Suppressor macrophage treated with lipopolysaccharide for 4 hours (primary cell): ENCODE results near the gene MC1R.

Source experiments
- DNase-seq: peaks from one replicate; pipeline ENCODE4 v3.0.0-alpha.2; 2020

Gene MC1R

GRCh38 chr16:89936034-89936433 lies 17.4 kb downstream of the MC1R start:
- DNase-seq, result no peak

- no peak for DNase-seq
Measured at GRCh38 chr16:89936508-89936907, 17.8 kb downstream of the MC1R start.

GRCh38 chr16:89936981-89937380 lies 18.3 kb downstream of the MC1R start:
- no peak for DNase-seq

GRCh38 chr16:89938175-89938885 lies 19.7 kb downstream of the MC1R start:
- no peak for DNase-seq

GRCh38 chr16:89944773-89945172 lies 26.1 kb downstream of the MC1R start:
- no peak for DNase-seq

GRCh38 chr16:89945654-89946053 lies 27.0 kb downstream of the MC1R start:
- DNase-seq, result no peak

GRCh38 chr16:89946515-89946914 lies 27.9 kb downstream of the MC1R start:
- no peak for DNase-seq

GRCh38 chr16:89949121-89949742 lies 30.6 kb downstream of the MC1R start:
- DNase-seq, result no peak

- DNase-seq, result no peak
Measured at GRCh38 chr16:89949756-89950155, 31.1 kb downstream of the MC1R start.

- DNase-seq, result no peak
Measured at GRCh38 chr16:89951509-89951908, 32.8 kb downstream of the MC1R start.

GRCh38 chr16:89952049-89952448 lies 33.4 kb downstream of the MC1R start:
- DNase-seq, result no peak

- DNase-seq, result no peak
Measured at GRCh38 chr16:89952551-89952950, 33.9 kb downstream of the MC1R start.

GRCh38 chr16:89953671-89954406 lies 35.2 kb downstream of the MC1R start:
- no peak for DNase-seq

GRCh38 chr16:89954462-89954861 lies 35.8 kb downstream of the MC1R start:
- DNase-seq, result no peak

- no peak for DNase-seq
Measured at GRCh38 chr16:89955001-89955685, 36.5 kb downstream of the MC1R start.

- peak; percentile 62 for DNase-seq
Measured at GRCh38 chr16:89956505-89957215, 38.0 kb downstream of the MC1R start.

- no peak for DNase-seq
Measured at GRCh38 chr16:89957216-89957785, 38.6 kb downstream of the MC1R start.

GRCh38 chr16:89958068-89958467 lies 39.4 kb downstream of the MC1R start:
- DNase-seq, result peak; percentile 61

GRCh38 chr16:89958596-89958995 lies 39.9 kb downstream of the MC1R start:
- DNase-seq, result no peak

GRCh38 chr16:89960966-89961365 lies 42.3 kb downstream of the MC1R start:
- DNase-seq, result no peak

GRCh38 chr16:89961920-89962319 lies 43.3 kb downstream of the MC1R start:
- DNase-seq, result no peak

- DNase-seq, result no peak
Measured at GRCh38 chr16:89962754-89963498, 44.3 kb downstream of the MC1R start.
